NCI-H2081 (cell line): ENCODE measurements around the gene CAMK1D.
A peak's percentile ranks its signal among the peaks of the same experiment; 100 is the strongest.
"Not testable (repeated sequence)": the region's sequence is repeated elsewhere in the genome, so short reads cannot be mapped to it uniquely, and the experiment has no call there.

ENCODE experiments used
- DNase-seq, 2 experiments: peaks; one replicate each; lab custom pipeline; 2025; lab: John Stamatoyannopoulos, UW

Gene CAMK1D

GRCh38 chr10:12340937-12341336 lies 8.4 kb upstream of the CAMK1D start:
- DNase-seq: no peak

DNA sequence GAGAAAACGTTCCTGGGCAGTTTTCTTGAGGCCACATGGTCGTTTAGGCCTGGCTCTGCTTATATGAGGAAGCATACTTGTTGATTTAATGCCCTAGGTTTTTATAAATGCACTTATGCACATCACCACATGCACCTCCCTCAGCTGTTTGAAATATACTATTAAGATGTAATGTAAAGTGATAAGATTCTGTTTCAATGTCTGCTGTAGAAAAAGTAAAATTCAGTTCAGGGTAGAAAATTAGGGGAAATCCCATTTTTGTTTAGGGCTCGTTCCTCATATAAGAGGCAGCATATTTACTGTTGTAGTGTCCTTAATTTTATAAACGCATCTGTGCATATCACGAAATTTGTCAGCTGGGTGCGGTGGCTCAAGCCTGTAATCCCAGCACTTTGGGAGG lies 7.8 kb upstream of the CAMK1D start:
- no peak for DNase-seq

DNA sequence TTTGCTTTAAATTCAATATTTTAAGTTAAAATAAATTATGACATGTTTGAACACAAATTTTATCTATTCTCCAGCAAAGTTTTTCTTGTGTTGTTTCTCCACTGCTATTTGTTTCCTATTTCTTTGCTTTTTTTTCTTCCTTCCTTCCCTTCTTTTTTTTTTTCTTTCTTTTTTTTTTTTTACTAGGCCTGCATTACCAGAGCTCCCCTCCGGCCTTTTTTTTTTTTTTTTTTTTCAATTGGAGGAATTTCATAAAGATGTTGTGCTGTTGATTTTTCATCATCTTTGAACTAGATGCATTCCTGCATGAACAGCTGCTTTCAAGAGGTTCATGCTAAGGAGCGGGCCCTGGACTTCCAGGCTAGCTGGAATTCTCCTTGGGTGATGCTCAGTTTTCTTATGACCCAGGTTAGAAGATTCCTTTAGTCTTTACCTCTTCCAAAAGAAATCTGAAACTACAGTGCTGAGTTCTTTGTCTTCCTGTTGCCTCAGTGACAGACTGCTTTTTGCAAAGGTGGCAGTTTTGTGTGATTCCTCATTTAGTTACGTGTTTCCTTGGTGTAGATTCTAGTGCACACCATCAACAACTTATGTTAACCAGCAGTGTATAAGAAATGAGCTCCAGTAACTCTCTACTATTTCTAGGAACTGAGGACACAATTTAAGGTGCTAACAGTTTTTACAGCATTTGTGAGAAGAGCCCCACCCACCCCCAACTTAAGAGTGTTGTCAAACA lies 4.8 kb upstream of the CAMK1D start:
- DNase-seq: no peak

- DNase-seq: no peak
Observed at GRCh38 chr10:12346707-12347106, 2.6 kb upstream of the CAMK1D start.

- DNase-seq: no peak
Observed at GRCh38 chr10:12348294-12348869, 965 bp upstream of the CAMK1D start.

- no peak for DNase-seq
Observed at GRCh38 chr10:12349629-12350166, 351 bp downstream of the CAMK1D start.

- peak; percentile 21 to 29 for DNase-seq
Observed at GRCh38 chr10:12350167-12350872, 973 bp downstream of the CAMK1D start.

DNA sequence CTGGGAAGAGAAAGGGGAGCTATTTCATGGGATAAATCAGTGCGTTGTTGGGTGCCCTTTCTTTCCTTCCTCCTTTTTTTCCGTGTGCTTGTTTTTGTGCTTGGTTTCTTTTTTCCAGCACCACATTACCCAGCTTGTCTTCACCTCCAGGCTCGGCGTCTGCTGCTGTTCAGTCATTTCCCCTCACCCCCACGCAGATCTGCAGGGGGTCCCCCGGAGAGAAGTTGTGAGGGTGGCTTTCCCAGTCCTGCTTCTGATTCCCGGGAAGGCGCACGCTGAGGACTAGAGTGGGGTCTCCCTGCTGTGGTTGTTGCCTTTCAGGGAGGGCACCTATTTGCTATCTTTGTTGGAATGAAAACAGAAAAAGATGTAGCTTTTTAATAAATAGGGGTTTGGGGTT lies 1.6 kb downstream of the CAMK1D start:
- DNase-seq: peak in 1 of 2 experiments; percentile 29

DNA sequence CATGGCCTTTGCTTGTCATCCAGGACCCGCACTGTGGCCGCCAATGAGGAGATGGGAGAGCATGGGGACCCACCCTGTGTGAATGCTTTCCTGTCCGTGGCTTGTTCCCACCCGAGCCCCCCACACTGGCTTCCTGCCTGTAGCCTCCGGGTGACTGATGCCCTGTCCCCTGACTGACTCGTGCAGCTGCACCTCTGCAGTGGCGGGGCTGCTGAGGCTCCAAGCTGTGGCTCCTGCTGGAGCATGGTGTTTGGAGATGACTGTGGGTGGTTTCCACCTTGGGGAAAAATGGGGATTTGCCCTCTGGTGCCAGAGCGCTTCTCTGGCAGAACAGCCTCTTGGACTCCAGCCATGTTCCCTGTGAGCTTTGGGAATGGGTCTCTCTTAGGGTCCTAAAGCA lies 2.1 kb downstream of the CAMK1D start:
- DNase-seq: peak; percentile 20 to 39

- DNase-seq: no peak
Observed at GRCh38 chr10:12351889-12352288, 2.5 kb downstream of the CAMK1D start.

GRCh38 chr10:12353399-12354242 lies 4.3 kb downstream of the CAMK1D start:
- no peak for DNase-seq

- DNase-seq: not testable (repeated sequence)
Observed at GRCh38 chr10:12354696-12355095, 5.3 kb downstream of the CAMK1D start.

DNA sequence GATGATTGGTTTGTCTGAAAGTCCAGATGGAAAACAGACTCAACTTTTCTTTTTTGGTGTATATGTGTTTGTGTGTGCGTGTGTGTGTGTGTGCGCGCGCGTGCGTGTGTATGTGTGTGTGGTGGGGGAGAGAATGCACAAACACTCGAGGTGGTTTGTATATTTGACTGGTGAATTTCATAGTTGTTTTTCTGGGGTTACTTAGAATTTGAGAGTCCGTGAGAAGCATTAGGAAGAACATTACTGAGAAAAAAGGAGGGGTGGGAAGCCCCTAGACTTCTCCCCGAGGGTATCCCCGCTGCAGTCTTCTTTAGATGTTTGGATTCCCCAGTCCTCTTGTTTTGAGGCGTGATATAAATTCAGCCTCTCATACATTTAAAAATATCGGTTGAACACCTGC lies 6.0 kb downstream of the CAMK1D start:
- DNase-seq: no peak

GRCh38 chr10:12357525-12358151 lies 8.3 kb downstream of the CAMK1D start:
- DNase-seq: no peak

GRCh38 chr10:12358863-12359564 lies 9.7 kb downstream of the CAMK1D start:
- DNase-seq: no peak

DNA sequence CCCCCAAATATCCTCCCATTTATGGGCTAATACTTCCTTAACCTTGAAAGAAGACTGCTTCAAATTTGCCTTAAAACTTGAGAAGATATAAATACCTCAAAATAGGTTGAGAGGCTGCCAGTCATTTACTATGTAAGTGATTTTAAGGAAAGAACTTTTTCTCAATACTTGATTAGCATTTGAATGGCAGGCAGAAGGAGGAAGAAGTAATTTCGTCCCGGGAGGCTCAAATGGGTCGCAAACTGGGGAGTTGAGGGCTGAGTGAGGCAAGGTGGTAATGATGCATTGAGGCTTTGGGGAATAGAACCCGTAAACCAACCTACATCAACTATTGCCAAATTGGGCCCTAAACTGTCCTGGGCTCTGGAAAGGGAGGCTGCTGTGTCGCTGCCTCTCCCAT lies 11.1 kb downstream of the CAMK1D start:
- DNase-seq: no peak

DNA sequence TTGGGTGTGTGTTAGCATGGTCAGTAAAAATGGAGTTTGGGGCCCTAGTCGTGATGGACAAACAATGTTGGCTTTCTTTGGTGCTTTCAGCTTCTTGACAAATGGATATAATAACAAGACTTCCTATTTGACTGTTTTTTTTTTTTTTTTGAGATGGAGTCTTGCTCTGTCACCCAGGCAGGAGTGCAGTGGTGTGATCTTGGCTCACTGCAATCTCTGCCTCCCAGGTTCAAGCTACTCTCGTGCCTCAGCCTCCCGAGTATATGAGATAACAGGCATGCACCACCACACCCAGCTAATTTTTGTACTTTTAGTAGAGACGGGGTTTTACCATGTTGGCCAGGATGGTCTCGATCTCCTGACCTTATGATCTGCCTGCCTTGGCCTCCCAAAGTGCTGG lies 11.8 kb downstream of the CAMK1D start:
- DNase-seq: not testable (repeated sequence)

DNA sequence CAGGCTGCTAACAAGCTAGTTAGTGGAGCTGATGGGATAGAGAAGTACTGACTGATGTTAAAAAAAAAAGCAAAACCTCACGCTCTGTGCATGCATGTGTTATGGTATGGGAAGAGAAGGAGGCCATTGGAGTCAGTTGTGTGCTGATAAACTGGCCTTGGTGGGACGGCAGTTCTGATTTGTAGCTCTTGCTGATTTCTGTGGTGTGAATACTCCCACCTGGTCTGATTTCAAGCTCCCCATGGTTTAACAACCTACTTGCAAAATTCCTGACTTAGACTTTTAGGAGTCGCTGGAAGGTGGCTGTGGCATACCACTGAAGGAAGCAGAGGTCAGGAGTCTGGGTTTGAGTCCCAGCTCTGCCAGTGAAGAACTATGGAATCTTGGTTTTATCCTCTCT lies 15.2 kb downstream of the CAMK1D start:
- DNase-seq: no peak

- no peak for DNase-seq
Observed at GRCh38 chr10:12367272-12367671, 17.9 kb downstream of the CAMK1D start.

DNA sequence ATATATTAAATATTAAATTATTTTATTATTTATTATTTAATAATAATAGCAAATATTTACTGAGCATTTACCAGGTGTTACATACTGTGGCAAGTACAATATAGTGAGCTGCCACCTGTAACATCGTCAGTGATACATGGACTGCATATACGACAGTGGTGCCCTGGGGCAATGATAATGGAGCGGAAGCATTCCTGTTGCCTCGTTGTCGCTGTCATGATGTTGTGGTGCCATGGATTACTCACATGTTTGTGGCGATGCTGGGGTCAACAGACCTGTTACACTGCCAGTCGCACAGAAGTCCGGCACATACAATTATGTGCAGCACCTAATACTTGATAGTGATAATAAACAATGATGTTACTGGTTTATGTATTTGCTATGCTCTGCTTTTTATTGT lies 20.6 kb downstream of the CAMK1D start:
- no peak for DNase-seq

GRCh38 chr10:12372846-12373245 lies 23.5 kb downstream of the CAMK1D start:
- no peak for DNase-seq
